Ectodermal cell (in vitro differentiated cells): Measurements from ENCODE around the gene GPC3.

Experiments
- H3K27ac ChIP-seq: 2 replicates; pipeline ENCODE4 v1.7.0; 2013; ENCODE audit warnings: mild to moderate bottlenecking, low read depth, low read length; ENCODE audit not compliant: insufficient read depth, poor library complexity, severe bottlenecking
- H3K27me3 ChIP-seq: 2 replicates; pipeline ENCODE4 v1.7.0; 2013; ENCODE audit warnings: mild to moderate bottlenecking, low read length; ENCODE audit not compliant: insufficient read depth, control insufficient read depth, poor library complexity, severe bottlenecking
- H3K36me3 ChIP-seq: one replicate; pipeline ENCODE4 v1.7.0; 2013; ENCODE audit warnings: low read length; ENCODE audit not compliant: control insufficient read depth, insufficient read depth
- H3K4me1 ChIP-seq: one replicate; pipeline ENCODE4 v1.7.0; 2013; ENCODE audit warnings: low read length; ENCODE audit not compliant: control insufficient read depth, insufficient read depth
- H3K4me3 ChIP-seq: 2 replicates; pipeline ENCODE4 v1.7.0; 2013; ENCODE audit warnings: low read depth, low read length, control low read depth; ENCODE audit not compliant: insufficient read depth
- H3K9me3 ChIP-seq: 2 replicates; pipeline ENCODE4 v1.7.0; 2013; ENCODE audit warnings: mild to moderate bottlenecking, low read length, moderate library complexity; ENCODE audit not compliant: control insufficient read depth
- WGBS, 2 experiments: methylation state at CpG; one replicate each; pipeline ENCODE4 v1.1.7; 2013; ENCODE audit warnings: missing lambda C conversion rate in 2 of 2; 5-methylcytosine and 5-hydroxymethylcytosine counted together

The GPC3 gene

GRCh38 chrX:133674726-133675470 lies 310.5 kb downstream of the GPC3 start:
- H3K27ac ChIP-seq, result no peak overlapping the region
- H3K36me3 ChIP-seq, result no peaks in the 10 kb centered on the region
- no peak overlapping the region for H3K4me3 ChIP-seq
- no peaks in the 10 kb centered on the region for H3K27me3 ChIP-seq
- 63 to 64% methylated on average over 5 to 6 of the region's 6 CpGs for WGBS, 2 experiments
- no peaks in the 10 kb centered on the region for H3K4me1 ChIP-seq
- H3K9me3 ChIP-seq, result no peaks in the 10 kb centered on the region

DNA sequence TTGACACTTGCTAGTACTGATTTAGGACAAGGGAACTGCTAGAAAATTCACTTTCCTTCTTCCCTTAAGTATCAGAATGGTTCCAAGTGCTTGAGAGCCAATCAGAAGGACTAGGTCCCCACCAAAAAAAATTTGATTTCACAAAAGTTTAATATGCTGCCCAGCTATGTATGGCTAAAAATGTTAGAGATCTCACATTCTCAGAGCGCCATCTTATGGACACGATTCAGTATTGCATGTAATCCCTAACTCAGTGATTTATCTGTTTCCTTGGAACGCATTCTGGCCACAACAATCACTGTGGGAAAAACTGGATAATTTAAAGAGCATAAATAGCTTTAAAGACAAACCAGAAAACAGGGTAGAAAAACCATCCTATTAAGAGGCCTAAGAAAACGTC lies 315.0 kb downstream of the GPC3 start:
- no peak overlapping the region for H3K27ac ChIP-seq
- 0 to 19% methylated on average over 1 to 3 of the region's 4 CpGs for WGBS, 2 experiments
- no peaks in the 10 kb centered on the region for H3K27me3 ChIP-seq
- no peaks in the 10 kb centered on the region for H3K4me1 ChIP-seq
- no peaks in the 10 kb centered on the region for H3K9me3 ChIP-seq
- no peak overlapping the region for H3K4me3 ChIP-seq
- H3K36me3 ChIP-seq, result no peaks in the 10 kb centered on the region

- Histone ChIP-seq H3K9me3 (no peaks in the 10 kb centered on the region), H3K27ac (no peak overlapping the region), H3K27me3 (no peaks in the 10 kb centered on the region), H3K4me3 (no peak overlapping the region), H3K4me1 (no peaks in the 10 kb centered on the region), H3K36me3 (no peaks in the 10 kb centered on the region)
- WGBS, 2 experiments, result 84 to 94% methylated on average over 4 to 5 of the region's 5 CpGs
Observed at GRCh38 chrX:133669214-133669613, 316.2 kb downstream of the GPC3 start.

DNA sequence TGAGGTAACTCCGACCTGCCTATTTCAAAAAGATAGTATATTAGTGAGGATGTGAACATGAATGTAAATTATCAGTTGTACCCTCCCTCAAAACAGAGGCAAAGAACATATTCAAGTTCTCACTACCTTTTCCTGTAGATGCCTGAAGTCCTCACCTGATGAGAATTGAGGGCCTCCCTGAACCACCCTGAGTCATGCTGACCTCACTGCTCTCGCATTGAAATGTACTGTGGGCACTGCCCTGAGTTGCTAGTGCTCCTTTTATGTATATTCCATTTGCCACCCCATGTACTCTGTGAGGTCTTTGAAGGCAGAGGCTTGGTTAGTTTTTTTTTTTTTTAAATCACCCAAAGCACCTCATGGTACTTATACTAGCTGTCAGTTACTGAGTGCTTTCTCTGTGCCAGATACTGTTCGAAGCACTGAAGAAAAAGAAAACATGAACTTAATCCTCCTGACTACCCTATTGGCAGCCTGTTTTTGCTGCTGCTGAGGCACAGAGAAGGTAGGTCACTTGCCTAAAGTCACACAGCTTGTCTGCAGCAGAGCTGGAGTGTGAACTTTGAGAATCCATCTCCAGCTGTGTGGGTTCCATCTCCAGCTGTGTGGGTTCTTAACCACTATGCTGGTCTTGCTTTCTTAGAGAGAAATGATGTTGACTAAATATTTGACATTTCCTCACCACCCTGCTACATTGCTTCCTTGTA lies 317.0 kb downstream of the GPC3 start:
- 94 to 98% methylated on average over 2 of the region's 3 CpGs for WGBS, 2 experiments
- no peaks in the 10 kb centered on the region for H3K27me3 ChIP-seq
- H3K9me3 ChIP-seq, result no peaks in the 10 kb centered on the region
- H3K4me3 ChIP-seq, result no peak overlapping the region
- H3K27ac ChIP-seq, result no peak overlapping the region
- no peaks in the 10 kb centered on the region for H3K36me3 ChIP-seq
- H3K4me1 ChIP-seq, result no peaks in the 10 kb centered on the region

- Histone ChIP-seq H3K27ac (no peak overlapping the region), H3K9me3 (no peaks in the 10 kb centered on the region), H3K4me3 (no peak overlapping the region), H3K27me3 (no peaks in the 10 kb centered on the region), H3K36me3 (no peaks in the 10 kb centered on the region), H3K4me1 (no peaks in the 10 kb centered on the region)
Observed at GRCh38 chrX:133666256-133666655, 319.1 kb downstream of the GPC3 start.

DNA sequence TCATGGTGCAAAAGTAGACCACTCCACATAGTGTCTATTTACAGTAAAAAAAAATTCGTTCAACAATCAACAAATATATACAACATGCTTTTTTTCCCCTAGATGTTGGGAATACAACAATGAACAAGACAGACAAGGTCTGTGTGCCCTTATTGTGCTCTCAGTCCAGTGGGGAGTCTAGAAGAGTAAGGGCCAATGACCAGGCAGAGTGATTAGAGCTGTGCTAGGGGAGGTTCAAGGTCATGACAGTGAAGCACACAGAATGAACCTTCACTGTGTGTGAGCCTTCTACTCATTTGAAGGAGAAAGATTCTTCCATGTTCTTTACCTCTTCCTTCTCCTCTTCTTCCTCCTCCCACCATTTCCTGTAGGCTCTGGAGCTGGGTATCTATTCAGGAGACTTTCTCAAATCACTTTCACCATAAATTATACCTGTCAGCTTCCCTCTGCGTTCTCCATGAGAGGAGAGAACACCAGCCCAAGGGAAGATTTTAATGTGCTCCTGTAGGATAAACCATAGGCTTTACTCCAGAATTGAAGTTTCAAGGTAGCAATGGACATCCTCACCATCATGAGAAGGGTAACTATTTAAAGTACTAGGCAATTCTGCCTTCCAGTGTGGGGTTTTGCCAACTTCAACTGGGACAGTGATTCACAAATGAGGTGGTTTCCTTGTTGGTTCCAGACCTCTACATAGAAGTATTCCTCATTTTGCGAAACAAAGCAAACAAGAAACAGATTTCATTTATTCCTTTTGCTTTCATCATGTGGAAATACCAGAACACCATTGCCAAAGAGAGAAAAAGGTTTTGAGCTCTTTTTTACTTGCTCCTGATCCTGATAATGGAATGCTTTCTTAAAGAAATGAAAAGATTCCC lies 323.2 kb downstream of the GPC3 start:
- no peaks in the 10 kb centered on the region for H3K4me1 ChIP-seq
- no peaks in the 10 kb centered on the region for H3K36me3 ChIP-seq
- H3K27me3 ChIP-seq, result no peaks in the 10 kb centered on the region
- no peaks in the 10 kb centered on the region for H3K9me3 ChIP-seq
- no peak overlapping the region for H3K27ac ChIP-seq
- 84 to 92% methylated on average over 3 of the region's 3 CpGs for WGBS, 2 experiments
- H3K4me3 ChIP-seq, result no peak overlapping the region

- H3K4me3 ChIP-seq, result no peak overlapping the region
- no peaks in the 10 kb centered on the region for H3K27me3 ChIP-seq
- no peaks in the 10 kb centered on the region for H3K4me1 ChIP-seq
- H3K9me3 ChIP-seq, result no peaks in the 10 kb centered on the region
- no peaks in the 10 kb centered on the region for H3K36me3 ChIP-seq
- H3K27ac ChIP-seq, result no peak overlapping the region
Observed at GRCh38 chrX:133660281-133660680, 325.1 kb downstream of the GPC3 start.

DNA sequence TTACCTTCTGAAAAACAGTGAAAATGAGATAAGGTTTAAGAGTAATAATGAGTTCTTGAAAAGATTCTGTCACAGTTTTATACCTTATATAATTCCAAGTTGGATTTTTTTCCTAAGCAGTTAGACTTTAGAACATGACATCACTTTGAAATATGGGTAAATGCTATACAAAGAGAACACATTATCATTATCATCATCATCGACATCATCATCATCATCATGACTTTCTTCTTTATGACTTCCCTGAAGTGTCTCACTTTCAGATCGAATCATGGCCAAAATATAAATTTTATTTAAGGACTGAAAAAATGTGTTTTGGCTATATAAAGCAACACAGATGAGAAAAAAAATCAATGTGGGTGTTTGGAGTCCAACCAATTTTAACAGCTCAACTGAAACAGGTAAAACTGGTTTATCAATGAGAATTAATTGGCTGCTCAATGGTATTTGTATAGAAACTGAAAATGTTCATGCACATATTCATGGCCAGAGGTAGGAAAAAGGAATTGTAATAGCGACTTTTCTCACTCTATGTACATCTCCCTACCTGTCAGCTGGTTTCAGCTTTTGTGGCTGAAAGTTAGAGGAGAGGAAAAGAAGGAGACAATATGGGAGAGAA lies 327.0 kb downstream of the GPC3 start:
- H3K4me3 ChIP-seq, result no peak overlapping the region
- no peaks in the 10 kb centered on the region for H3K36me3 ChIP-seq
- no peaks in the 10 kb centered on the region for H3K27me3 ChIP-seq
- no peak overlapping the region for H3K27ac ChIP-seq
- no peaks in the 10 kb centered on the region for H3K9me3 ChIP-seq
- WGBS, 2 experiments, result 87 to 100% methylated on average over 2 to 3 of the region's 3 CpGs
- H3K4me1 ChIP-seq, result no peaks in the 10 kb centered on the region

DNA sequence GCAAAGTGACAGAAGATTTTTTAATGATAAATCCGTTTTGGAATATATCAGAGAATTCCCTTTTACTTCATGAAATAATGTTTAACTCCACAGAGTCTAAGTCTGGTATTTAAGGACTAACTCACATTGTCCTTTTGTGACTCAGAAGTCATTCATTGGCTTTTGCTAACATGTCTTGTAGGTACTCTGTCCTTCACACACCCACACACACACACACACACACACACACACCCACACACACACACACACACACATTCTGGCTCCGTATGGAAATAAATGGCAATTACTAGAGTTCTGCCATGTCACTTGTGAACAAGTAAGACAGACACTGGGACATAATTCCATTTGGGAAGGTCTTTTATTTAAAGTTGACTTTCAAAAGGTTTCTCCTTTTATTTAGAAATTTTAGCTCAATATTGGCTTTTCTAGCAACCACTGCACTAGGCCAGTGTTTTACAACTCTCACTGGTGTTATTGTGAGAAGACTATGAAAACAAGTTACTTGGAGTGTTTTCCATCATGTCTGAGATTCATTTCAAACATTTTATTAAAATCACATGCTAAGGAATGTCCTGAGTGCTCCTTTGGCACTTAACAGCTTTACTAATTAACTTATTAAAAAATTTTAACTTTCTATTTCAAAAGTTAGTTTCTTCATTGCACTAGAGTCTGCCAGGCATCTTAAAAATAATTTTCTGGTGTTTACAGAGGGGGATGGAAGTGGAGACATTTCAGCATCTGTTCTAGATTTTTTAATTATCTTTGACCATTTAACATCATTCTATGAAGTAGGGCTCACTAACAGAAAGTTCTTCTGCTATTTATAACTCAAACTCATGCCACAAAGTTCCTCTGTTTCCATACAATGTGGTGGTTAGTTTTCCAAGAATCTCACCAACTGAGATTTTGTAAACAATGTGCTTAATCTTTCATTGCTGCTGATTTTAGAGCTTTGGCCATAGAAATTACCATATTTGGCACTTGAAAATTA lies 329.8 kb downstream of the GPC3 start:
- no peaks in the 10 kb centered on the region for H3K4me1 ChIP-seq
- no peaks in the 10 kb centered on the region for H3K27me3 ChIP-seq
- H3K27ac ChIP-seq, result no peak overlapping the region
- WGBS, 2 experiments, result 94% methylated on average over 2 of the region's 2 CpGs; no CpG with 5 or more reads in 1 of the 2 experiments
- no peaks in the 10 kb centered on the region for H3K9me3 ChIP-seq
- H3K4me3 ChIP-seq, result no peak overlapping the region
- H3K36me3 ChIP-seq, result no peaks in the 10 kb centered on the region
